ENCODE measurements around the gene FCN2. TPM values are rescaled to one million over a fixed set of nuclear protein-coding genes. Genes with fewer than 3 reads are reported as not detected.

Gene FCN2
- total RNA-seq, 6 donors from 2014 or later: not detected

- WGBS, 2 donors: 73 to 81% methylated on average over 17 to 26 of the region's 30 CpGs
- ATAC-seq (ENCODE audit: low FRiP score in 2 of 2) (peak; percentile 25 to 26), DNase-seq (peak; percentile 18 to 60)
- TF ChIP-seq POLR2AphosphoS5 (IDR thresholded peaks at IDR 0.05) (no peak), POLR2A (IDR thresholded peaks at IDR 0.05) (no peak), EP300 (IDR thresholded peaks at IDR 0.05) (no peak), CTCF (IDR thresholded peaks at IDR 0.05) (no peak)
- no peak overlapping the region for H3K4me3 ChIP-seq
- peaks cover 0 to 4% (median 0%) of the 10 kb centered on the region in 4 donors for H3K4me1 ChIP-seq
- H3K27me3 ChIP-seq: no peaks in the 10 kb centered on the region
- peak overlapping the region; percentile 43 to 83 (median 72) for H3K27ac ChIP-seq
- H3K36me3 ChIP-seq: no peaks in the 10 kb centered on the region
- H3K9me3 ChIP-seq: no peaks in the 10 kb centered on the region
Observed at GRCh38 chr9:134870746-134871662, 9.6 kb upstream of the FCN2 start.

- no peak overlapping the region for H3K4me3 ChIP-seq
- H3K36me3 ChIP-seq: no peaks in the 10 kb centered on the region
- peak in 1 of 2 donors; percentile 40 for DNase-seq
- 57 to 64% methylated on average over 14 to 16 of the region's 16 CpGs for WGBS, 2 donors
- H3K4me1 ChIP-seq: peaks cover 0 to 4% (median 0%) of the 10 kb centered on the region in 4 donors
- ATAC-seq (ENCODE audit: low FRiP score in 2 of 2): peak; percentile 33 to 87
- H3K27ac ChIP-seq: peak overlapping the region; percentile 43 to 83 (median 72)
- no peak for TF ChIP-seq POLR2A (IDR thresholded peaks at IDR 0.05)
- peak; percentile 85 to 91 for TF ChIP-seq POLR2AphosphoS5 (IDR thresholded peaks at IDR 0.05)
- no peak for TF ChIP-seq CTCF (IDR thresholded peaks at IDR 0.05)
- TF ChIP-seq EP300 (IDR thresholded peaks at IDR 0.05): peak in 2 of 4 donors; percentile 11 to 40
- no peaks in the 10 kb centered on the region for H3K27me3 ChIP-seq
- H3K9me3 ChIP-seq: no peaks in the 10 kb centered on the region
Observed at GRCh38 chr9:134871697-134872340, 8.8 kb upstream of the FCN2 start.

GRCh38 chr9:134872482-134873231 is 8.0 kb upstream of the FCN2 start:
- no peak overlapping the region for H3K4me3 ChIP-seq
- DNase-seq (no peak), ATAC-seq (ENCODE audit: low FRiP score in 2 of 2) (no peak)
- no peaks in the 10 kb centered on the region for H3K36me3 ChIP-seq
- TF ChIP-seq CTCF (IDR thresholded peaks at IDR 0.05) (no peak), POLR2A (IDR thresholded peaks at IDR 0.05) (no peak), EP300 (IDR thresholded peaks at IDR 0.05) (no peak), POLR2AphosphoS5 (IDR thresholded peaks at IDR 0.05) (no peak)
- WGBS, 2 donors: 81 to 87% methylated on average over 24 of the region's 24 CpGs
- no peak overlapping the region for H3K27ac ChIP-seq
- no peaks in the 10 kb centered on the region for H3K9me3 ChIP-seq
- peaks cover 0 to 4% (median 0%) of the 10 kb centered on the region in 4 donors for H3K4me1 ChIP-seq
- no peaks in the 10 kb centered on the region for H3K27me3 ChIP-seq

- TF ChIP-seq POLR2A (IDR thresholded peaks at IDR 0.05) (no peak), EP300 (IDR thresholded peaks at IDR 0.05) (no peak), POLR2AphosphoS5 (IDR thresholded peaks at IDR 0.05) (no peak), CTCF (IDR thresholded peaks at IDR 0.05) (no peak)
- peak in 1 of 2 donors; percentile 18 for DNase-seq
- 71 to 73% methylated on average over 1 of the region's 1 CpG for WGBS, 2 donors
Observed at GRCh38 chr9:134875371-134875770, 5.2 kb upstream of the FCN2 start.

More at GRCh38 chr9:134875371-134875770, 5.2 kb upstream of the FCN2 start:
- peaks cover 0 to 4% (median 0%) of the 10 kb centered on the region in 4 donors for H3K4me1 ChIP-seq
- no peaks in the 10 kb centered on the region for H3K36me3 ChIP-seq
- H3K27ac ChIP-seq: no peak overlapping the region
- ATAC-seq (ENCODE audit: low FRiP score in 2 of 2): no peak
- no peak overlapping the region for H3K4me3 ChIP-seq
- no peaks in the 10 kb centered on the region for H3K27me3 ChIP-seq
- no peaks in the 10 kb centered on the region for H3K9me3 ChIP-seq

All from upper lobe of left lung (tissue), 6 donors.